ENCODE data around the gene SNX30.

SNX30 gene

GRCh38 chr9:112914524-112914923, 164.0 kb downstream of the SNX30 start:
- no peak for DNase-seq (ENCODE audit: extremely low read depth in 1 of 2, low read depth in 1 of 2)

- DNase-seq (ENCODE audit: extremely low read depth in 1 of 2, low read depth in 1 of 2), result no peak
Observed at GRCh38 chr9:112917047-112917986, 166.8 kb downstream of the SNX30 start.

DNA sequence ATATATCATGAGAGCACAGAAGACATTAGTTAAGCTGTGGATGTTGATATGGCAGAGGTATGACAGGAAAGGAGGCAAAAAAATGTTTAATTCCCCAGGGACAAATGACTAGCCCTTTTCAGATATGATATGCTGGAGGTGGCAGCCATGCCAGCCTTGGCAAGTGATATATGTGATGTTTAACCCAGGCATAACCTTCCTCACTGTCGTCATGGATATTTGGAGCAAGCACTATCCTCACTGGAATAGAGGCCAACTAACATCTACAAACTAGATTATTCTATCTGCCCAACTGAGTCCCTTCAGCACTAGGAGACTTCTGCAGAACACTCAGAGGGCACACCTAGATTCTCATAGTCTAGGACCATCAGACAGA, 167.4 kb downstream of the SNX30 start:
- no peak for DNase-seq (ENCODE audit: extremely low read depth in 1 of 2, low read depth in 1 of 2)

GRCh38 chr9:112921549-112921948, 171.0 kb downstream of the SNX30 start:
- DNase-seq (ENCODE audit: extremely low read depth in 1 of 2, low read depth in 1 of 2), result no peak
